Measurements from ENCODE around the gene ESYT1. TPM values are rescaled to one million over a fixed set of nuclear protein-coding genes. Genes with fewer than 3 reads are reported as not detected.
A peak's percentile ranks its signal among the peaks of the same experiment; 100 is the strongest.

The ESYT1 gene
- total and polyA plus RNA-seq, 9 of the 15 experiments (the other 6 are each of a cell fraction or from before 2014, with no cell fraction given): 132 to 420 (median 164) TPM

DNA sequence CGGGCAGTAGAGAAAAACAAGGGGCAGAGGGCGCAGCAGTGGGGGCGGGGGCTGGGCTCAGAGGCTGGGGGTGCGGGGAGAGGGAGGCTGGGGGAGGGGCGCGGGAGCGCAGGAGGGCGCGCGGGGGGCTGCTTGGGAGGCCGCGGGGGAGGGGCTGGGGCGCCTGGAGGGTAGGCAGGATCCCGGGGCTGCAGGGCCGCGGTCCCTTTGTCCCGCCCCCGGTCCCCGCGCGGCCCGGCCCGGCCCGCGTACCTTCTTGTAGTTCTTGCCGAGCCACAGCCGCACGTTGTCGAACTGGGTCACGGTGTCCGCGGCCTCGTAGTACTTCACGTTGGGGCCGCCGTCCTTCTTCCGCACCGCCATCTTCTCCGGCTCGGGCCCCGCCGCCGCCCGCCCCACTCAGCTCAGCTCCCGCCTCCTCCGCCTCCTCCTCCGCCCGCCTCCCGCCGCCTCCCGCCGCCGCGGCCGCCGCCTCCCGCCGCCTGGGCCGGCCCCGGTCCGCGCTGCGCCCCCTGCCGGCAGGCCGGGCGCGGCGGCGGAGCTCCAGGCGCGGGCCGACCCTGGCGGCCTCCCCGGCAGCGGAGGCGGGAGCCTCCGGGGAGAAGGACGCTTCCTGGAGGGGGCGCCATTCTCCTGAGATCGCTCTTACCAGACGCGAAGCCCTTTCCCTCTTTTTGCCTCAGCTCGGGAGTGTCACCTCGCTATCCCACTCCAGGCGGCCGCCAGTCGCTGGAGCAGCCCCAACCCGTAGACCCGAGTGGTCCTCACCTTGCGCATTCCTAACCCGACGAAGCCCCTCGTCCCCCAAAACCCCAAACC, 61.2 kb downstream of the ESYT1 start, which contains the start of gene SMARCC2 (continued):
- TF ChIP-seq, protein P1, sequence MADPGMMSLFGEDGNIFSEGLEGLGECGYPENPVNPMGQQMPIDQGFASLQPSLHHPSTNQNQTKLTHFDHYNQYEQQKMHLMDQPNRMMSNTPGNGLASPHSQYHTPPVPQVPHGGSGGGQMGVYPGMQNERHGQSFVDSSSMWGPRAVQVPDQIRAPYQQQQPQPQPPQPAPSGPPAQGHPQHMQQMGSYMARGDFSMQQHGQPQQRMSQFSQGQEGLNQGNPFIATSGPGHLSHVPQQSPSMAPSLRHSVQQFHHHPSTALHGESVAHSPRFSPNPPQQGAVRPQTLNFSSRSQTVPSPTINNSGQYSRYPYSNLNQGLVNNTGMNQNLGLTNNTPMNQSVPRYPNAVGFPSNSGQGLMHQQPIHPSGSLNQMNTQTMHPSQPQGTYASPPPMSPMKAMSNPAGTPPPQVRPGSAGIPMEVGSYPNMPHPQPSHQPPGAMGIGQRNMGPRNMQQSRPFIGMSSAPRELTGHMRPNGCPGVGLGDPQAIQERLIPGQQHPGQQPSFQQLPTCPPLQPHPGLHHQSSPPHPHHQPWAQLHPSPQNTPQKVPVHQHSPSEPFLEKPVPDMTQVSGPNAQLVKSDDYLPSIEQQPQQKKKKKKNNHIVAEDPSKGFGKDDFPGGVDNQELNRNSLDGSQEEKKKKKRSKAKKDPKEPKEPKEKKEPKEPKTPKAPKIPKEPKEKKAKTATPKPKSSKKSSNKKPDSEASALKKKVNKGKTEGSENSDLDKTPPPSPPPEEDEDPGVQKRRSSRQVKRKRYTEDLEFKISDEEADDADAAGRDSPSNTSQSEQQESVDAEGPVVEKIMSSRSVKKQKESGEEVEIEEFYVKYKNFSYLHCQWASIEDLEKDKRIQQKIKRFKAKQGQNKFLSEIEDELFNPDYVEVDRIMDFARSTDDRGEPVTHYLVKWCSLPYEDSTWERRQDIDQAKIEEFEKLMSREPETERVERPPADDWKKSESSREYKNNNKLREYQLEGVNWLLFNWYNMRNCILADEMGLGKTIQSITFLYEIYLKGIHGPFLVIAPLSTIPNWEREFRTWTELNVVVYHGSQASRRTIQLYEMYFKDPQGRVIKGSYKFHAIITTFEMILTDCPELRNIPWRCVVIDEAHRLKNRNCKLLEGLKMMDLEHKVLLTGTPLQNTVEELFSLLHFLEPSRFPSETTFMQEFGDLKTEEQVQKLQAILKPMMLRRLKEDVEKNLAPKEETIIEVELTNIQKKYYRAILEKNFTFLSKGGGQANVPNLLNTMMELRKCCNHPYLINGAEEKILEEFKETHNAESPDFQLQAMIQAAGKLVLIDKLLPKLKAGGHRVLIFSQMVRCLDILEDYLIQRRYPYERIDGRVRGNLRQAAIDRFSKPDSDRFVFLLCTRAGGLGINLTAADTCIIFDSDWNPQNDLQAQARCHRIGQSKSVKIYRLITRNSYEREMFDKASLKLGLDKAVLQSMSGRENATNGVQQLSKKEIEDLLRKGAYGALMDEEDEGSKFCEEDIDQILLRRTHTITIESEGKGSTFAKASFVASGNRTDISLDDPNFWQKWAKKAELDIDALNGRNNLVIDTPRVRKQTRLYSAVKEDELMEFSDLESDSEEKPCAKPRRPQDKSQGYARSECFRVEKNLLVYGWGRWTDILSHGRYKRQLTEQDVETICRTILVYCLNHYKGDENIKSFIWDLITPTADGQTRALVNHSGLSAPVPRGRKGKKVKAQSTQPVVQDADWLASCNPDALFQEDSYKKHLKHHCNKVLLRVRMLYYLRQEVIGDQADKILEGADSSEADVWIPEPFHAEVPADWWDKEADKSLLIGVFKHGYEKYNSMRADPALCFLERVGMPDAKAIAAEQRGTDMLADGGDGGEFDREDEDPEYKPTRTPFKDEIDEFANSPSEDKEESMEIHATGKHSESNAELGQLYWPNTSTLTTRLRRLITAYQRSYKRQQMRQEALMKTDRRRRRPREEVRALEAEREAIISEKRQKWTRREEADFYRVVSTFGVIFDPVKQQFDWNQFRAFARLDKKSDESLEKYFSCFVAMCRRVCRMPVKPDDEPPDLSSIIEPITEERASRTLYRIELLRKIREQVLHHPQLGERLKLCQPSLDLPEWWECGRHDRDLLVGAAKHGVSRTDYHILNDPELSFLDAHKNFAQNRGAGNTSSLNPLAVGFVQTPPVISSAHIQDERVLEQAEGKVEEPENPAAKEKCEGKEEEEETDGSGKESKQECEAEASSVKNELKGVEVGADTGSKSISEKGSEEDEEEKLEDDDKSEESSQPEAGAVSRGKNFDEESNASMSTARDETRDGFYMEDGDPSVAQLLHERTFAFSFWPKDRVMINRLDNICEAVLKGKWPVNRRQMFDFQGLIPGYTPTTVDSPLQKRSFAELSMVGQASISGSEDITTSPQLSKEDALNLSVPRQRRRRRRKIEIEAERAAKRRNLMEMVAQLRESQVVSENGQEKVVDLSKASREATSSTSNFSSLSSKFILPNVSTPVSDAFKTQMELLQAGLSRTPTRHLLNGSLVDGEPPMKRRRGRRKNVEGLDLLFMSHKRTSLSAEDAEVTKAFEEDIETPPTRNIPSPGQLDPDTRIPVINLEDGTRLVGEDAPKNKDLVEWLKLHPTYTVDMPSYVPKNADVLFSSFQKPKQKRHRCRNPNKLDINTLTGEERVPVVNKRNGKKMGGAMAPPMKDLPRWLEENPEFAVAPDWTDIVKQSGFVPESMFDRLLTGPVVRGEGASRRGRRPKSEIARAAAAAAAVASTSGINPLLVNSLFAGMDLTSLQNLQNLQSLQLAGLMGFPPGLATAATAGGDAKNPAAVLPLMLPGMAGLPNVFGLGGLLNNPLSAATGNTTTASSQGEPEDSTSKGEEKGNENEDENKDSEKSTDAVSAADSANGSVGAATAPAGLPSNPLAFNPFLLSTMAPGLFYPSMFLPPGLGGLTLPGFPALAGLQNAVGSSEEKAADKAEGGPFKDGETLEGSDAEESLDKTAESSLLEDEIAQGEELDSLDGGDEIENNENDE (IDR thresholded peaks at IDR 0.05; ENCODE audit: low read depth, low read length): no peak
- TF ChIP-seq ZNF589 (CRISPR knock-in tag; IDR thresholded peaks at IDR 0.05; ENCODE audit: low read depth) (0 out of 2 replicates have a peak, but pooled peaks have one; percentile 46), SMAD4 (CRISPR knock-in tag; conservative IDR thresholded peaks at IDR 0.05) (peak; percentile 85), ZNF79 (CRISPR knock-in tag; IDR thresholded peaks at IDR 0.05; ENCODE audit: low read depth) (no peak), HLTF (IDR thresholded peaks at IDR 0.05) (no peak), RBM25 (IDR thresholded peaks at IDR 0.05; ENCODE audit: low read depth, low read length, severe bottlenecking) (peak; percentile 95), SP1 (CRISPR knock-in tag; IDR thresholded peaks at IDR 0.05) (no peak), U2AF1 (optimal IDR thresholded peaks at IDR 0.05; ENCODE audit: low read depth, low read length) (no peak), SMARCA5 (IDR thresholded peaks at IDR 0.05) (0 out of 2 replicates have a peak, but pooled peaks have one; percentile 44), XRCC4 (IDR thresholded peaks at IDR 0.05; ENCODE audit: extremely low read depth, insufficient read depth, insufficient read length) (no peak), SMC3 (conservative IDR thresholded peaks at IDR 0.05; ENCODE audit: insufficient read depth, low read depth, low read length) (peak; percentile 78; the same call in 1 of the 2 replicates), ZNF224 (CRISPR knock-in tag; IDR thresholded peaks at IDR 0.05) (no peak), GABPB2 (CRISPR knock-in tag; conservative IDR thresholded peaks at IDR 0.05) (no peak), SREBF1 (IDR thresholded peaks at IDR 0.05; ENCODE audit: borderline replicate concordance, low read depth, low read length) (0 out of 2 replicates have a peak, but pooled peaks have one; percentile 25)
- TF ChIP-seq, protein P2, sequence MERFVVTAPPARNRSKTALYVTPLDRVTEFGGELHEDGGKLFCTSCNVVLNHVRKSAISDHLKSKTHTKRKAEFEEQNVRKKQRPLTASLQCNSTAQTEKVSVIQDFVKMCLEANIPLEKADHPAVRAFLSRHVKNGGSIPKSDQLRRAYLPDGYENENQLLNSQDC (CRISPR knock-in tag; IDR thresholded peaks at IDR 0.05): no peak
- TF ChIP-seq, protein P3, sequence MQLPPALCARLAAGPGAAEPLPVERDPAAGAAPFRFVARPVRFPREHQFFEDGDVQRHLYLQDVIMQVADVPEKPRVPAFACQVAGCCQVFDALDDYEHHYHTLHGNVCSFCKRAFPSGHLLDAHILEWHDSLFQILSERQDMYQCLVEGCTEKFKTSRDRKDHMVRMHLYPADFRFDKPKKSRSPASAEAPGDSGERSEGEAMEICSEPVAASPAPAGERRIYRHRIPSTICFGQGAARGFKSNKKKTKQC (CRISPR knock-in tag; IDR thresholded peaks at IDR 0.05): no peak

Measured in K562 (cell line).